K562 (cell line): Measurements from ENCODE around the gene TREM2. TPM values are rescaled to one million over a fixed set of nuclear protein-coding genes. Genes with fewer than 3 reads are reported as not detected.

Experiments
- ATAC-seq: fragments of 200-7000 bp; cut with Tn5 transposase; 3 replicates; pipeline ENCODE4 v1.9.1; 2020; ENCODE audit warnings: moderate library complexity
- BruUV-seq: library from RNA; stranded (reverse); fragments of 400-500 nt; replicated peaks from 2 replicates; lab custom pipeline; 2021; lab: Mats Ljungman, UMichigan
- CTCF ChIA-PET: fragments of 300-600 bp; formaldehyde crosslinking; extraction: SDS; loops from one replicate; lab custom pipeline; 2021; ENCODE audit warnings: low intra/inter-chr PET ratio; lab: Yijun Ruan, JAX
- POLR2A ChIA-PET: fragments of 300-600, 350-650 bp; sonication (Branson Sonifier 250); formaldehyde crosslinking; extraction: SDS; loops from one replicate; lab custom pipeline; 2021; ENCODE audit warnings: antibody characterized with exemption, inconsistent platforms; lab: Yijun Ruan, JAX
- DNase-seq, 4 experiments: peaks; one replicate each; pipeline versions ENCODE4 v3.0.0 to v3.0.0-alpha.2; 2011 to 2018; ENCODE audit warnings: low spot score in 3 of 4, mixed read lengths in 3 of 4; ENCODE audit errors: extremely low read depth in 1 of 4
- FAIRE-seq: peaks from 2 replicates; lab custom pipeline; 2011; peaks lifted over from hg19 to GRCh38; lab: Jason Lieb, UNC
- H2AFZ ChIP-seq: 2 replicates; pipeline ENCODE4 v1.6.0; 2011; ENCODE audit warnings: low read depth, low read length, control low read depth, inconsistent platforms
- H3K27ac ChIP-seq: fragments of 200-600 bp; 3 replicates; pipeline ENCODE4 v1.8.0; 2011; ENCODE audit warnings: low read depth, mild to moderate bottlenecking, control low read depth, inconsistent platforms, low read length, moderate library complexity, mixed read lengths; ENCODE audit errors: extremely low read depth
- H3K27me3 ChIP-seq, 2 experiments: fragments of 300-600 bp in 1 of 2; 2 replicates in 1 of 2; 3 replicates in 1 of 2; pipeline versions ENCODE4 v1.6.0 to v1.8.0; 2011; ENCODE audit warnings: inconsistent platforms in 2 of 2, low read length in 2 of 2, mild to moderate bottlenecking in 1 of 2, mixed read lengths in 1 of 2, moderate library complexity in 1 of 2; ENCODE audit not compliant: control insufficient read depth in 2 of 2, insufficient read depth in 2 of 2
- H3K36me3 ChIP-seq: fragments of 300-600 bp; 3 replicates; pipeline ENCODE4 v1.8.0; 2011; ENCODE audit warnings: mild to moderate bottlenecking, low read length, inconsistent platforms; ENCODE audit not compliant: control insufficient read depth, insufficient read depth
- H3K4me1 ChIP-seq, 2 experiments: fragments of 200-600 bp in 1 of 2; replicated peaks in 1 of 2; 2 replicates in 1 of 2; 3 replicates in 1 of 2; pipeline versions ENCODE4 v1.5.1 to v1.8.0; 2011; ENCODE audit warnings: inconsistent platforms in 2 of 2, low read length in 2 of 2, mild to moderate bottlenecking in 1 of 2, mixed read lengths in 1 of 2, moderate library complexity in 1 of 2; ENCODE audit not compliant: control insufficient read depth in 2 of 2, insufficient read depth in 2 of 2
- H3K4me2 ChIP-seq: 2 replicates; pipeline ENCODE4 v1.6.1; 2011; ENCODE audit warnings: low read length, control low read depth, inconsistent platforms, mixed read lengths; ENCODE audit not compliant: insufficient read depth
- H3K4me3 ChIP-seq: fragments of 200-600 bp; sonication (generic), shearing (Covaris generic); 2 replicates; pipeline ENCODE4 v1.5.1; 2016; ENCODE audit warnings: control low read depth, inconsistent platforms
- H3K79me2 ChIP-seq: fragments of 200-600 bp; 3 replicates; pipeline ENCODE4 v1.8.0; 2011; ENCODE audit warnings: low read length, inconsistent platforms; ENCODE audit not compliant: control insufficient read depth, insufficient read depth
- H3K9ac ChIP-seq, 2 experiments: 2 replicates each; pipeline versions ENCODE4 v1.6.0 to v1.6.1; 2011; ENCODE audit warnings: low read depth in 2 of 2, low read length in 2 of 2, control low read depth in 1 of 2, inconsistent platforms in 1 of 2, mild to moderate bottlenecking in 1 of 2, mixed read lengths in 1 of 2; ENCODE audit not compliant: insufficient read depth in 1 of 2
- H3K9me1 ChIP-seq: one replicate; pipeline ENCODE4 v1.6.0; 2011; ENCODE audit warnings: inconsistent platforms, mild to moderate bottlenecking, low read length, moderate library complexity; ENCODE audit not compliant: control insufficient read depth, insufficient read depth
- H3K9me3 ChIP-seq: replicated peaks from 2 replicates; pipeline ENCODE4 v1.5.1; 2011; ENCODE audit warnings: low read depth, low read length, inconsistent platforms; ENCODE audit not compliant: control insufficient read depth, insufficient read depth
- H4K20me1 ChIP-seq: replicated peaks from 2 replicates; pipeline ENCODE4 v1.6.1; 2011; ENCODE audit warnings: low read length, inconsistent platforms, mixed read lengths; ENCODE audit not compliant: control insufficient read depth, insufficient read depth
- ATF1 ChIP-seq, 2 experiments: fragments of 450-650 bp in 1 of 2; IDR thresholded peaks; 2 replicates each; pipeline ENCODE4 v1.6.1; 2016; ENCODE audit warnings: missing compliant biosample characterization in 1 of 2, missing genetic modification characterization in 1 of 2
- CHD2 ChIP-seq: IDR thresholded peaks from 2 replicates; pipeline ENCODE4 v1.6.1; 2011; ENCODE audit warnings: low read depth, low read length
- ELF1 ChIP-seq: fragments of 200-800 bp; sonication (Bioruptor generic); IDR thresholded peaks from 2 replicates; pipeline ENCODE4 v1.6.1; 2016; ENCODE audit warnings: missing genetic modification characterization, missing compliant biosample characterization
- GTF2F1 ChIP-seq: IDR thresholded peaks from 2 replicates; pipeline ENCODE4 v1.6.1; 2011; ENCODE audit warnings: low read depth, low read length, improper control_type of control experiment
- NEUROD1 ChIP-seq: fragments of 150-350 bp; IDR thresholded peaks from 2 replicates; pipeline ENCODE4 v1.6.1; 2014; ENCODE audit warnings: borderline replicate concordance, low read length, low read depth; ENCODE audit not compliant: partially characterized antibody
- PURB ChIP-seq: sonication (generic); formaldehyde crosslinking; IDR thresholded peaks from 2 replicates; pipeline ENCODE4 v1.9.0; 2021; ENCODE audit warnings: low read depth, mild to moderate bottlenecking, missing genetic modification reagents
- ZNF395 ChIP-seq: fragments of 200-800 bp; sonication (Bioruptor generic); IDR thresholded peaks from 2 replicates; pipeline ENCODE4 v1.6.1; 2017; ENCODE audit warnings: missing genetic modification characterization, missing compliant biosample characterization
- ZNF77 ChIP-seq: fragments of 250-450 bp; sonication (Bioruptor Pico); IDR thresholded peaks from 2 replicates; pipeline ENCODE4 v1.5.0; 2020
- WGBS: fragments of 100-300 bp; shearing (Covaris generic); methylation state at CpG from one replicate; pipeline ENCODE4 v1.1.6; 2016; ENCODE audit warnings: low coverage, mixed read lengths; ENCODE audit not compliant: insufficient coverage; ENCODE audit errors: missing lambda C conversion rate; 5-methylcytosine and 5-hydroxymethylcytosine counted together
- in situ Hi-C: fragments of 300-500 bp; cut with MboI; formaldehyde crosslinking; loops from 4 replicates; pipeline ENCODE4 v1.15.0; 2018; ENCODE audit warnings: inconsistent platforms, mixed read lengths
- intact Hi-C: fragments of 100-400 bp; cut with micrococcal nuclease; formaldehyde crosslinking; loops from 2 replicates; pipeline ENCODE4 v1.14.2; 2022
- polyA plus RNA-seq, 8 experiments: library from polyadenylated mRNA; depleted of rRNA in 4 of 8; stranded (reverse) in 5 of 8; unstranded in 3 of 8; fragments of >200 nt; fragmentation: Nextera tagmentation in 2 of 8; fragmentation: Illumina TruSeq in 1 of 8; extraction: Ambion mirVana in 2 of 8; extraction: Trizol in 1 of 8; gene quantifications; 2 replicates each; pipeline versions ENCODE4 v1.2.1 to v1.2.3, GENCODE V29; 2011 to 2014; ENCODE audit warnings: inconsistent platforms in 1 of 8, missing spikeins in 1 of 8
- total RNA-seq, 7 experiments: library from RNA; depleted of rRNA in 6 of 7; stranded (reverse); fragments of >200 nt in 6 of 7; fragmentation: Illumina TruSeq in 2 of 7; extraction: Trizol in 2 of 7; gene quantifications; 2 replicates each; pipeline versions ENCODE4 v1.2.1 to v1.2.3, GENCODE V29; 2011 to 2021; ENCODE audit warnings: low replicate concordance in 1 of 7
- TF ChIP-seq, protein P1 (sequence below), 2 experiments: fragments of 450-650 bp; formaldehyde crosslinking in 1 of 2; IDR thresholded peaks; 2 replicates each; pipeline versions ENCODE4 v1.4.0 to v1.6.1; 2014 to 2020; ENCODE audit warnings: mild to moderate bottlenecking in 2 of 2, borderline replicate concordance in 1 of 2, low read depth in 1 of 2

The TREM2 gene
- total and polyA plus RNA-seq, 9 of the 15 experiments (the other 6 are each of a cell fraction or from before 2014, with no cell fraction given): not detected

DNA sequence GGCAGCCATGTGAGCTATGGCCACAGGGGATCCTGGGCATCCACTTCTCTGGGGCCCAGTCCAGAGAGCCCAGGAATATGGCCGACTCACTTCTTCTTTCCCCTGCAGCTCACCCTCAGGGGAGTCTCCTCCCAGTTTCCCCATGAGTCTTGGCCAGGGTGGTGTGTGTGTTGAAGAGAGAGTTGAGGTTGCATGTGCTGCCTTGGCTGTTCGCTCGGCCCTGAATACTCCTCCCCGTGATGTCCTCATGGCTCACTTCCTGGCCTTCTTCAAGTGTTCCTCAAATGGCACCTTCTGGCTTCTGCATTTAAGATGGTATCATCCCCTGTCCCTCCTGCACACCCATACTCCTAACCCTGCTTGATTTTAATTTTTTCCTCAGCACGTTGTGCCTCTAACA lies 5.6 kb downstream of the TREM2 start:
- BruUV-seq: no TSS peak
- no peak for DNase-seq
- Histone ChIP-seq H3K9me3 (no peaks in the 10 kb centered on the region), H3K79me2 (no peaks in the 10 kb centered on the region), H3K4me1 (no peaks in the 10 kb centered on the region), H3K9me1 (no peaks in the 10 kb centered on the region), H3K27me3 (peaks cover 15 to 51% of the 10 kb centered on the region in 2 experiments), H3K4me3 (no peak overlapping the region), H3K9ac (no peak overlapping the region), H3K36me3 (no peaks in the 10 kb centered on the region), H4K20me1 (peaks cover 7% of the 10 kb centered on the region; the same call in 1 of the 2 replicates), H2AFZ (no peak overlapping the region), H3K27ac (no peak overlapping the region), H3K4me2 (no peak overlapping the region)
- 0% methylated on average over 5 of the region's 5 CpGs for WGBS
- no peak for ATAC-seq
- FAIRE-seq: no peak
- in situ Hi-C loops: no loop called here
- intact Hi-C loops: no loop called here
- TF ChIP-seq ZNF77 (CRISPR knock-in tag) (no peak), NEUROD1 (no peak), ATF1 (CRISPR knock-in tag; IDR thresholded peaks at IDR 0.05) (no peak), ATF1 (tag; IDR thresholded peaks at IDR 0.05) (no peak), PURB (CRISPR knock-in tag) (no peak), GTF2F1 (no peak), ELF1 (tag) (no peak), CHD2 (no peak), ZNF395 (no peak)
- TF ChIP-seq, protein P1, sequence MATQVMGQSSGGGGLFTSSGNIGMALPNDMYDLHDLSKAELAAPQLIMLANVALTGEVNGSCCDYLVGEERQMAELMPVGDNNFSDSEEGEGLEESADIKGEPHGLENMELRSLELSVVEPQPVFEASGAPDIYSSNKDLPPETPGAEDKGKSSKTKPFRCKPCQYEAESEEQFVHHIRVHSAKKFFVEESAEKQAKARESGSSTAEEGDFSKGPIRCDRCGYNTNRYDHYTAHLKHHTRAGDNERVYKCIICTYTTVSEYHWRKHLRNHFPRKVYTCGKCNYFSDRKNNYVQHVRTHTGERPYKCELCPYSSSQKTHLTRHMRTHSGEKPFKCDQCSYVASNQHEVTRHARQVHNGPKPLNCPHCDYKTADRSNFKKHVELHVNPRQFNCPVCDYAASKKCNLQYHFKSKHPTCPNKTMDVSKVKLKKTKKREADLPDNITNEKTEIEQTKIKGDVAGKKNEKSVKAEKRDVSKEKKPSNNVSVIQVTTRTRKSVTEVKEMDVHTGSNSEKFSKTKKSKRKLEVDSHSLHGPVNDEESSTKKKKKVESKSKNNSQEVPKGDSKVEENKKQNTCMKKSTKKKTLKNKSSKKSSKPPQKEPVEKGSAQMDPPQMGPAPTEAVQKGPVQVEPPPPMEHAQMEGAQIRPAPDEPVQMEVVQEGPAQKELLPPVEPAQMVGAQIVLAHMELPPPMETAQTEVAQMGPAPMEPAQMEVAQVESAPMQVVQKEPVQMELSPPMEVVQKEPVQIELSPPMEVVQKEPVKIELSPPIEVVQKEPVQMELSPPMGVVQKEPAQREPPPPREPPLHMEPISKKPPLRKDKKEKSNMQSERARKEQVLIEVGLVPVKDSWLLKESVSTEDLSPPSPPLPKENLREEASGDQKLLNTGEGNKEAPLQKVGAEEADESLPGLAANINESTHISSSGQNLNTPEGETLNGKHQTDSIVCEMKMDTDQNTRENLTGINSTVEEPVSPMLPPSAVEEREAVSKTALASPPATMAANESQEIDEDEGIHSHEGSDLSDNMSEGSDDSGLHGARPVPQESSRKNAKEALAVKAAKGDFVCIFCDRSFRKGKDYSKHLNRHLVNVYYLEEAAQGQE (IDR thresholded peaks at IDR 0.05; ENCODE audit: borderline replicate concordance): no peak
- TF ChIP-seq, protein P1 (CRISPR knock-in tag; IDR thresholded peaks at IDR 0.05; ENCODE audit: low read depth): no peak
- ChIA-PET CTCF (no interaction called here), POLR2A (interaction anchor here (2.2 kb wide), 1 partner anchor 9 kb away, joined by 6 read pairs; no protein-coding TSS in a partner anchor)
